Ecto neural progenitor cell (in vitro differentiated cells): ENCODE measurements around the gene SUSD4.

Source experiments
- DNase-seq: peaks from one replicate; pipeline ENCODE4 v3.0.0-alpha.2; 2018; ENCODE audit warnings: low spot score

Gene SUSD4

GRCh38 chr1:223210788-223211120 is 153.2 kb downstream of the SUSD4 start:
- no peak for DNase-seq

GRCh38 chr1:223209992-223210787 is 153.8 kb downstream of the SUSD4 start:
- DNase-seq, result no peak

DNA sequence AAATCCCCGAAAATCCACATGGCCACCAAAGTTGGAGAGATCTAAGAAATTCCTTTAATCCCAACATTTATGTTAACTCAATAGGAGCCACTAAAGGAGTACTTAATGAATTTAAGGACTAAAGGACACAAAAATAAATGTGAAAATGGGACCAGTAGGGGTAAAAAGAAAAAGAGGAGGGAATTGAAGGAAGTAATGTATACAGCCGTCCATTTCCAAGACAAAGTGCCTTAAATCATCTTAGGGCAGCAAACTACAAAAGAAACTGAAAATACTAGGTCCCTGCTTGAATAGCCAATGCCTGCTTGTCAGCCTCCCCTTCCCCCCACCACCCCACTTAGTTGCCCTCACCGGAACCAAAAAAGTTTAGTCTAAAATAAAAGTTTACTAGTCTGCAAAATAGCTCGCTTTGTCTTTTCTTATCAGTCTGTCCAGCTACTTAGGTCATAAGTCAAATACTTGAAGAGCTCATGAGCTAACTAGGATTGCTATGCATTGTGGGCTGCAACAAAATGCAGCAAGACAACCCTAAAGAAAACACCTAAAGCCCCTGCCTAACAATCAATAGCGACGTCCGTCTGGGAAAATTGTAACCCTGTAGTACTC is 154.6 kb downstream of the SUSD4 start:
- no peak for DNase-seq

DNA sequence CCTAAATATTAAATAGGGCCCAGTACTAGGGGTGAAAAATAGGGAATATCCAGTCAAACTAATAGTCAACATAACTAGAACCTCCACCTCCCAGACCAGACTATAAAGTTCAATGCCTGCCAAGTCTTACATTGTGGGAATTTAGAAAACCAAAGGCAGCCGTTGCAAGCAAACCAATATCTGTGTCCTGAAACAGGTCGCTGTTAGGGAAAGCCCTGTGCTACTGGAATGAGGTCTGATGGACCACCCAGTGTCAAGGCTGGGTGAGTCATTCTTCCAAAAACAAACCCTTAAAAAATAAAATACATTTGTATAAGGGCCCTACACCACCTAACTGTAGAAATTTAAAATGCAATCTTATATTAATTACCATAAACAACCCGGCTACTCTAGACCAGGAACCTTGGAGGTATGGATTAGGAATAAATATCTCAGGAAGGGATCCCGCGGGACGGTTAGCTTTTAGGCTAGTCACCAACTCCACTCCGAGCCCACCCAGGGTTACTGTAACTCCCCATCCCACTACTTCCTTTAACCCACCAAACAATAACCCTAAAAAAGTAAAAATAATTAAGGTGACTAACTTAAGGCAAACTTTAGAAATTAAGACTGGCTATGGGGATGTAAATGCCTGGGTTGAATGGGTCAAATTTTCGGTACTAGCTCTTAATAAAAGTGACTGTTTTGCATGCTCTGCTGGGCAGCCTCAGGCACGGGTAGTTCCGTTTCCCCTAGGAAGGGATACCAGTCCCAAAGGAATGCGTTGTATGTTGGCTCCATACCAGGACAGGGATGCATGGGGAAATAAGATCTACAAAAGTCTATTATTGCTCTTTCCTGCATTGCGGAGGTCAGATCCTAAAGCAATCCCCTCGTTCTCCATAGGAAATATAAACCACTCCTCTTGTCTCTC is 155.6 kb downstream of the SUSD4 start:
- no peak for DNase-seq

DNA sequence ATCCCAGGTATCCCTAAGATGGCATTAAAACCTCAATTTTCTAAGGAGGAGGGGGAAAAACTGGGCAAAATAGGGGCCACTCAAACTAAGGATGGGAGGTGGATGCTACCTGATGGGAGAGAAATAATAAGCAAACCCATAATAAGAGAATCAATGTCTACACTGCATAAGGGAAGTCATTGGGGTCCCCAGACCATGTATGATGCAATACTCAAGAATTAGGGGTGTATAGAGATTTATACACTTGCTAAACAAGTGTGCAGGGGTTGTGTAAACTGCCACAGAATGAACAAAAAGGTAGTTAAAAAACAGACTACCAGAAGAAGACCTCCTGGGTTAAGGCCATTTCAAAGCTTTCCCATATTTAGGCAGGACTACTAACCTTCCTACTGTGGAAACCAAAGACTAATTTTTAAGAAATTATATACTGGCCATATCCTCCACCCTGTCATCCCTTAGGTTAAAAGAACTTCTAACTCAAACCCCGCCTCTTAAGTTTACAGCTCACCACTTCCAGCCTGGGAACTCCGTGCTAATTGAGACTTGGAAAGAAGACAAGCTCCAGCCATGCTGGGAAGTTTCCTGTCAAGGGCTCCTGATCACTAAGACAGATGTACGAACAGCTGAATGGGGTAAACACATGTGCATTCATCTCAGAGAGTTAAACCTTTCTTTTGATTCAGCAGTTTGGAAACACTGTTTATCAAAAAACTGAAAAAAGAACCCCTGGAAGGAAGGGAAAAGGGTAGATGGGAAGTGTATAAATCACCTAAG is 156.5 kb downstream of the SUSD4 start:
- no peak for DNase-seq

- DNase-seq, result no peak
Measured at GRCh38 chr1:223204424-223204823, 159.6 kb downstream of the SUSD4 start.

DNA sequence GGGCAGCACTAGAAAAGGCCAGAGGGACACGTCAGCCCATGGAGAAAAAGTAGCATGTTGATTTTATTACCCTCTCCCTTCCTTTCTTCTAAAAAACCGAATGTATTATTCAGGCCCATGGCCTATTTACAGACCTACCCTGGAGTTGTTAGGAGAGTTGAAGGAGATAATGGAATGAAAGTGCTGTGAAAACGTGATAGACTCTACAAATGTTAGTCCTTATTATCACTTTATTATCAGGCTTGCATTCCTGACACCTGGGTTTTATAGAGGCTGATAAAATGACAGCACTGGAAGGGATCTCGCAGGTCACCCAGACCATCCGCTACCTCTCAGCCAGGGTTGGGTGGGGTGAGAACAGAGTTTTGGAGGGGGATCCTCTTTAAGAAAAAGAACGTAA is 160.3 kb downstream of the SUSD4 start:
- DNase-seq, result no peak

GRCh38 chr1:223203034-223203408 is 161.0 kb downstream of the SUSD4 start:
- no peak for DNase-seq

- no peak for DNase-seq
Measured at GRCh38 chr1:223202376-223203033, 161.5 kb downstream of the SUSD4 start.

DNA sequence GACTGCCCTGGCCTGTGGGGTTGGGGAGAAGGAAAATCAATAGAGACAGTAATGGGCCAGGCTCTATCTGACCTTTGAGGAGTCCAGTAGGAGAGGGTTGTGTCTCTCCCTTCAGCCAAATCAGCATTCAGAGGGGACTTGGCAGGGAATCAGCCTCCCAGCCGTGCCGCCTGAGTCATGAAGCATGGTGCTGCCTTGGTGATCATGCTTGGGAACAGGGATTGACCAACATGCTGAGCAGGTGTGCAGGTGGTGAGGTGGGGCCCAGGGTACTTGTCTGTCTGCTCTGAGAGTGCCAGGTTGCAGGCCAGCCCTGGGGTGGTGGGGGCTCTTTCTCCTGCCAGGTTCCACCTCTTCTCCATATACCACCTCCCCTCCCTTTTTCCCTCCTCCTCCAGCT is 162.0 kb downstream of the SUSD4 start:
- no peak for DNase-seq

DNA sequence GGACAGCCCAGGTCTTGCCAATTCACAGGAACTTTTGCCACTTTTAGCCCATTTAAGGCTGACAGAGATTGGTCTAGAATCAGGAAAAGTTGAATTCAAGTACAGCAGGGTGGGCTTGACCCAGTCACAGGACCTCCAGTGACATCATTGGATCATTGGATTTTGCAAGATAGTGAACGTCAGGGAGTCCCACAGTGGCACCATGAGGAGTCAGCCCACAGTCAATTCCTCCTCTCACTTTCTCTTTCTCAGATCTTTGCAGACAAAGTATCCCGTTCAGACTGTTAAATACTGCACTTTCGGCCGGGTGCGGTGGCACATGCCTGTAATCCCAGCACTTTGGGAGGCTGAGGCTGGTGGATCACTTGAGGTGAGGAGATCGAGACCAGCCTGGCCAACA is 163.1 kb downstream of the SUSD4 start:
- no peak for DNase-seq

- no peak for DNase-seq
Measured at GRCh38 chr1:223199094-223199647, 164.8 kb downstream of the SUSD4 start.

GRCh38 chr1:223198628-223198965 is 165.4 kb downstream of the SUSD4 start:
- no peak for DNase-seq

- DNase-seq, result no peak
Measured at GRCh38 chr1:223197923-223198627, 165.9 kb downstream of the SUSD4 start.

GRCh38 chr1:223189903-223190724 is 173.9 kb downstream of the SUSD4 start:
- no peak for DNase-seq

DNA sequence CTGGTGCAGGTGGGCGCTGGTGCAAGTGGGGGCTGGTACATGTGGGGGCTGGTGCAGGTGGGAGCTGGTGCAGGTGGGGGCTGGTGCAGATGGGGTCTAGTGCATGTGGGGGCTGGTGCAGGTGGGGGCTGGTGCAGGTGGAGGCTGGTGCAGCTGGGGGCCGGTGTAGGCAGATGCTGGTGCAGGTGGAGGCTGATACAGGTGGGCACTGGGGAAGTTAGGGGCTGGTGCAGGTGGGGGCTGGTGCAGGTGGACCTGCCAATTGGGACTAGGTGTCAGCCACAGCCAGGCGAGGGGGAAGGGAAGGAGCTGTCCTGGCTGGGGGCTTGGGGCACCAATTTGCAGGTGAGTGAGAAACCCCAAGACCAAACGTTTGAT is 174.5 kb downstream of the SUSD4 start:
- DNase-seq, result no peak

DNA sequence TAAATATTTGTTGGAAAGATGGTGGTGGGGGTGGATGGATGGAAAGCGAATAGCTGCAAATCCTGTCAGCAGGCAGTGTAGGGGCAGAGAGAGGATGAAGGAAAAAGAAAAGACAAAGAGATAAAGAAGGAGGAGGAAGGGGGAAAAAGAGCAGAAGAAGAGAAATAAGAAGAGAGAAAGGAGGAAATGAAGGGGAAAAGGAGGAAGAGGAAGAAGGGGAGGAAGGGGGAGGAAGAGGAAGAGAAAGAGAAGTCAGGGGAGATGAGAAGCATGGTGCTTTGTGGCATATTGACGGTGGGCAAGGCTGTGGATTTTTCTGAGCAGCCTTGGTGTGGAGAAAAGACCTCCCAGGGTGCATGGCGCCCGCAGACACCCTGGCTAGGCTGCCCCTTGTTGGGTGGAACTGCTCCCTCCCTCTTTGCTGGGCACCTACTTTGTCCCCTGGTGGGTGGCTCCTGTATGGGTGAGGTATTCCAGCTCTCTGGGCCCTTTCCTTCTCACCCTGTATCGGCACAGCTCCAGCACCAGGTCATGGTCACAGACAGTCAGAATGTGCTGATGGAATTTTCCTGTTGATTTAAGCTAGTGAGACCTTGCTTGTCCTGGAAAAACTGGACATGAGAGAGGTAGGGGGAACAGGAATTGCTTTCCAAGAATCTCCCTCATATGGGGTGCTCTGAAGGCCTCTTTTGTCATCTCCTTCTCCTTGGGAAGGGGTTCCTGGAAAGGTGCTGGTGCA is 175.2 kb downstream of the SUSD4 start:
- no peak for DNase-seq

GRCh38 chr1:223186800-223187199 is 177.2 kb downstream of the SUSD4 start:
- DNase-seq, result no peak

DNA sequence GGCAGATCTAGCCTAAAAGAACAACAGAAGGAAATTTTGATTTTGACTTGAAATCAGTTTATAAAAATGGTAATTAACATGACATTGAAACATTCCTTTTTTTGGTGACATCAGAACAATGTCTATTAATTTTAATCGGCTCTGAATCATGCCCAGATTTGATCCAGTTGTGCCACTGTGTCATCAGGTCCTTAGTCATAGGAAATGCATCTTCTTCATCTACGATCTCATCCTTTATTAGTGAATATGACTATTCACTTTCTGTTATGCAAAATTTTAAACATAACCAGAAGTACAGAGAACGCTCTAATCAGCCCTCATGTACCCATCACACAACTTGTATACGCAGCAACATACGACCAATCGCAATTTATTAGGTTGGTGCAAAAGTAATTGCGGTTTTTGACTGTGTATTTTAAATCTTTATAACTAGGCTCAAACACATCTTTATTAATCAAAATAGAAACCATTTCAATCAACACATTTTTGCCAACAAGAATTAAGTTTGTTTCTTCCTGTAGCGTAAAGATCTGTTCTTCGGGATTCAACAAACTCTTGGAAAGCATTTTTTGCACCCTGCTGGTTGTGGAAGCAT is 180.6 kb downstream of the SUSD4 start:
- DNase-seq, result no peak
